Muscle of leg (tissue), 11 donors: ENCODE results near the gene TEX35. TPM values are rescaled to one million over a fixed set of nuclear protein-coding genes. Genes with fewer than 3 reads are reported as not detected.

Experiments
- DNase-seq: peaks from one replicate; pipeline ENCODE4 v3.0.0; 2013
- H3K27ac ChIP-seq: one replicate; pipeline ENCODE4 v1.5.1; 2013; ENCODE audit warnings: mild to moderate bottlenecking, low read length, control low read depth
- H3K27me3 ChIP-seq: one replicate; pipeline ENCODE4 v1.6.1; 2013; ENCODE audit warnings: low read length; ENCODE audit not compliant: control insufficient read depth, insufficient read depth
- H3K36me3 ChIP-seq: one replicate; pipeline ENCODE4 v1.6.1; 2013; ENCODE audit warnings: low read length; ENCODE audit not compliant: control insufficient read depth, insufficient read depth
- H3K4me1 ChIP-seq: one replicate; pipeline ENCODE4 v1.6.1; 2013; ENCODE audit warnings: low read length; ENCODE audit not compliant: control insufficient read depth, insufficient read depth
- H3K4me3 ChIP-seq: one replicate; pipeline ENCODE4 v1.5.1; 2013; ENCODE audit warnings: low read length, control low read depth
- H3K9me3 ChIP-seq: replicated peaks from 2 replicates; pipeline ENCODE4 v1.6.1; 2013; ENCODE audit warnings: low read depth, low read length; ENCODE audit not compliant: control insufficient read depth
- WGBS: methylation state at CpG from one replicate; pipeline ENCODE4 v1.1.5; 2013; ENCODE audit warnings: missing lambda C conversion rate; ENCODE audit not compliant: insufficient coverage; 5-methylcytosine and 5-hydroxymethylcytosine counted together
- polyA plus RNA-seq, 8 donors: library from polyadenylated mRNA; unstranded; fragments of 120-200 nt; gene quantifications; one replicate each; pipeline versions ENCODE4 v1.2.1 to v1.2.3, GENCODE V29; 2013; ENCODE audit warnings: inconsistent platforms in 1 of 8, low replicate concordance in 1 of 8; ENCODE audit not compliant: insufficient read length in 8 of 8, insufficient read depth in 1 of 8
- total RNA-seq: library from RNA; stranded (reverse); fragments of 120-200 nt; gene quantifications from one replicate; pipeline ENCODE4 v1.2.4, GENCODE V29; 2013

TEX35 gene
- total and polyA plus RNA-seq, 9 donors = 0.13 to 0.18 TPM; not detected in 7

DNA sequence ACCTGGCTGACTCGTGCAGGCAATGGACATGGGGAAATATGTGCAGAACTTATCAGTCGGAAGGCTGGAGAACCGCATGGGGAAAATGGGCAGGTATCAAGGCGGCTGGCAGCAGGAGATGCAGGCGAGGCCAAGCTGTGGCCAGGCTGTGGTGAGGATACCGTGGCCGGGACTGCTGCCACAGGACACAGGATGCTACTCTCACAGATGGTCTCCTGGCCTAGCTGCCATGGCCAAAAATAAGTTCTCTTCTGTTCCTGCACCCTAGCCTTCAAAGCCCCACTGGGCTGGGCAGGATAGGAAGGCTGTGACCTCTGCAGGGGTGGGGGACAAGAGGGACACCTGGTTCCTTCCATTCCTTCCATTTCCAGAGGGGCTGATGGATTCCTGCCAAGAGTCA, 26.4 kb downstream of the TEX35 start:
- WGBS = 70% methylated on average over 5 of the region's 7 CpGs
- Histone ChIP-seq H3K4me3 (no peak overlapping the region), H3K9me3 (no peaks in the 10 kb centered on the region), H3K36me3 (no peaks in the 10 kb centered on the region), H3K4me1 (peaks cover 51% of the 10 kb centered on the region), H3K27ac (no peak overlapping the region), H3K27me3 (no peaks in the 10 kb centered on the region)
- DNase-seq = no peak

DNA sequence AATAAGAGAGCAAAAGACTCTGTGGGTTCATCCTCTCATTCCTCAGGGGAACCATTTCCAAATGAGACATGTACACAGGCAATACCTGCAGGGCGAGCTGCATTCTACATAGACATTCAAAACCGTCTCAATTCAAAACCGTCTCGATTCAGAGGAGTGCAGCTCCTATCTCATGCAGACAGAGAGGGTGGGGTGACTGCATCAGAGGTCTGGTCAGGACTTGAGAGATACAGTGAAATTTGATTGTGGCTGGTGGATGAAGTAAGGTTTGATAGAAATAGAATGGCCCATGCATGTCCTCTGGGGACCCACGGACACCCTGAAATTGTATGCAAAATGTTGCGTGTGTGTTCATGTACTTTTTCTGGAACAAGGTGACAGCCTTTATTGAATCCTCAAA, 27.3 kb downstream of the TEX35 start:
- no peak overlapping the region for H3K4me3 ChIP-seq
- H3K36me3 ChIP-seq = peaks cover 2% of the 10 kb centered on the region
- no peak overlapping the region for H3K27ac ChIP-seq
- H3K27me3 ChIP-seq = no peaks in the 10 kb centered on the region
- 100% methylated on average over 1 of the region's 6 CpGs for WGBS
- DNase-seq = no peak
- H3K4me1 ChIP-seq = peaks cover 58% of the 10 kb centered on the region
- no peaks in the 10 kb centered on the region for H3K9me3 ChIP-seq

DNA sequence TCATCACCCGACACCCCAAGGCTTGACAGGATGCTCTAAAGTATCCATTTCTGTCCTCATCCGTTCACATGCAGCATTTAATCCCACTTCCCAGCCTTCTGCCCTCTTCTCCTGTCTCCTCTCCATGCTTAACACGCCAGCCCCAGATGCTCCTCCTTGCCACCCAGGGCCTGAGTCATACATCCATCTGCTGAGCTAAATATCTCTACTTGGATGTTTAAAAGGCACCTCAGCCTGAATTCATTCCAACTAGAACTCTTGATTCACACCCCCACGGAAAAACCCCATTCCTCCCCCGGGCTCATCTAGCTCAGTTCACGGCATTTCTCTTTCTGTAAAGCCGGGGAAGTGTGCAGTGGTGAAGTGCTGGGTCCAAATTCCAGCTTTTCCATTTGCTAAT, 27.7 kb downstream of the TEX35 start:
- WGBS = 68% methylated on average over 3 of the region's 7 CpGs
- H3K9me3 ChIP-seq = no peaks in the 10 kb centered on the region

DNA sequence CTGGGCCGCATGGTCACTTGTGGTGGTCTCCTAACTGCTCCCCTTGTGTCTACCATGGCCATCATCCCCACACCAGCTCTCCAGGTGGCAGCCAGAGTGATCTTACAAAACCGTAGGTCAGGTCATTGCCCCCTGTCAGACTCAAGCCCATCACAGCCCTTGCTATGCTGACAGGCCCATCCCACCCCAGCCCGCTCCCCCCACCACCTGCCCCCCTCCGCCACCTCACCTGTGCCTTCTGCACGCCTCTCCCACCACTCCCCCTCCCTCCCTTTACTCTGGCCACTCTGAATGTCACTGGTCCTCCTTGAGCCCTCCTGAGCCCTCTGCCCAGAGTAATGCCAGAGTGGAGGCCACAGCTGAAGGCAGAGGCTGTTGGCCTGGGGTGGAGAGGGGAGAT, 28.5 kb downstream of the TEX35 start:
- 100% methylated on average over 1 of the region's 5 CpGs for WGBS
- DNase-seq = no peak
- Histone ChIP-seq H3K27ac (no peak overlapping the region), H3K4me3 (no peak overlapping the region), H3K27me3 (no peaks in the 10 kb centered on the region), H3K36me3 (peaks cover 11% of the 10 kb centered on the region), H3K9me3 (no peaks in the 10 kb centered on the region), H3K4me1 (peaks cover 62% of the 10 kb centered on the region)

More for the DNA sequence above, 27.7 kb downstream of the TEX35 start:
- Histone ChIP-seq H3K27ac (no peak overlapping the region), H3K36me3 (peaks cover 6% of the 10 kb centered on the region), H3K4me1 (peaks cover 62% of the 10 kb centered on the region), H3K27me3 (no peaks in the 10 kb centered on the region), H3K4me3 (no peak overlapping the region)
- DNase-seq = no peak

DNA sequence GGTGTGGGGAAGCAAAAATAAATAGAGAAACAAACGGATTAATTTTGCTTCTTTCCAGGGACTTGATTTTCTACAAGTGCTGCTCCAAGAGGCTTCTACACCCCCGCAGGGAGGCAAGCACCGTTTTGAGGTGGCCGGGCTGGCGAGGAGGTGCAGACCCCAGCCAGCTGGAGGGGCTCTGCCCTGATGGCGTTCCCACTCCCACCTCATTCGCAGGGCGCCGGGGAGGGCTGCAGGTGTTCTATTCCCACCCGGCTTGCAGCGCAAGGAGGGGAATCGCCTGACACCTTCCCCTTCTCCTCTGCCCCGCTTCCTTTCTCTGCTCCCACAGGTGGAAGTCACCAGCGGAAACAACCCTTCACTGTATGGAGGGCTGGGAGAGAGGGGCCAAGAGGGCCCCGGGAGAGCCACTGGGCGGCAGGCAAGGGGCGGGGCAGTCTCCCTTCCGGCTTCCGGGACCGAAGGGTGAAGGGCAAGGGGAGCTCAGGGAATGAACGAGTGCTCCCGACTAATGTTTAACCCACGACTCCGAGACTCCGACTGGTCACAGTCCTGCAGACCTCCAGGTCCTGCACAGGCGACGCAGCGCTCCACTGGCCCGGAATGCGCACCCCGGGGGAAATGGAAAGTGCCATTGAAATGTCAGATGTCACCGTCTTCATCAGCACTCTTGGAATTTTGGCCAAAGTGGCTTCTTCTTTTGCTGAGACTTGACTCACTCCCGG, 29.1 kb downstream of the TEX35 start:
- Histone ChIP-seq H3K27me3 (no peaks in the 10 kb centered on the region), H3K36me3 (peaks cover 17% of the 10 kb centered on the region), H3K9me3 (no peaks in the 10 kb centered on the region), H3K4me3 (peak overlapping the region; percentile 60), H3K27ac (peak overlapping the region; percentile 50), H3K4me1 (peaks cover 56% of the 10 kb centered on the region)
- WGBS = 5% methylated on average over 30 of the region's 33 CpGs
- DNase-seq = peak; percentile 39

GRCh38 chr1:178542554-178543289, 29.8 kb downstream of the TEX35 start:
- Histone ChIP-seq H3K4me1 (peaks cover 48% of the 10 kb centered on the region), H3K36me3 (peaks cover 22% of the 10 kb centered on the region), H3K9me3 (no peaks in the 10 kb centered on the region), H3K27me3 (no peaks in the 10 kb centered on the region), H3K4me3 (peak overlapping the region; percentile 60), H3K27ac (peak overlapping the region; percentile 93)
- DNase-seq = peak; percentile 96
- WGBS = 0% methylated on average over 48 of the region's 66 CpGs

DNA sequence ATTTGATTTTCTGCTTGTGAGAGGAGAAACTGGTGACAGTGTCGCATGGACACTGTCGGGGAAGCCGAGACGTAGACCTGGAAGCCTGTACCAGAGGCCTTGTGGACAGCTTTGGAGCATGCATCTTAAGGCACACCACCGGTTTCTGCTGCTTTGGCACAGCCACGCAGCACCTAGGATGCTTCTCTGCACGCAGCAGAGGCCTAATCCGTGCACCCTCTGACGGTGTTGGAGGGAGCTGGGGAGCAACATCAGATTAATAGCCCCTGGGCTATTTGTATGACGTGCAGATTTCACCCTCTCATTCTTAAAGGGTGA, 30.3 kb downstream of the TEX35 start:
- 1% methylated on average over 9 of the region's 10 CpGs for WGBS

DNA sequence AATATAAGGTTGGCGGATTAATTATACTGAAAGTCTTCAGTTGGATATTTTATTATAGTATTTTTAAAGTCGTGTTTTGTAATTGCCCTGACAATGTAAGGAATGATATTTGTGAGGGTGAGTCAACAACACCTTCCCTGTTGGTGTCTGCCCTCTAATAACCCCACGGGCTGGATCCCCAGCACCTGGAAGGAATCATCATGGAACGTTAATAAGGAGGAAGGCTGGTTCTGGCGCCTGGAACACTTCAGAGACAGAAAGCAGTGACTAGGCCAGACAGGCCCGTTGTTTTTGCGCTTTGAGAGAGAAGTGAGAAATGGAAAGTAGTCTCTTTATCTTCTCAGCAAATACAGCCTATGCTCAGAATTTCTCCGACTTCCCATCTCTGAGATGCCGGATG, 31.6 kb downstream of the TEX35 start:
- H3K4me3 ChIP-seq = no peak overlapping the region
- H3K27ac ChIP-seq = peak overlapping the region; percentile 55
- 80% methylated on average over 2 of the region's 9 CpGs for WGBS
- DNase-seq = no peak
- H3K36me3 ChIP-seq = peaks cover 30% of the 10 kb centered on the region
- H3K27me3 ChIP-seq = no peaks in the 10 kb centered on the region
- H3K4me1 ChIP-seq = peaks cover 31% of the 10 kb centered on the region
- no peaks in the 10 kb centered on the region for H3K9me3 ChIP-seq

More for the DNA sequence above, 30.3 kb downstream of the TEX35 start:
- Histone ChIP-seq H3K4me1 (peaks cover 43% of the 10 kb centered on the region), H3K36me3 (peaks cover 27% of the 10 kb centered on the region), H3K9me3 (no peaks in the 10 kb centered on the region), H3K27ac (peak overlapping the region; percentile 93), H3K4me3 (peak overlapping the region; percentile 60), H3K27me3 (no peaks in the 10 kb centered on the region)
- DNase-seq = no peak

DNA sequence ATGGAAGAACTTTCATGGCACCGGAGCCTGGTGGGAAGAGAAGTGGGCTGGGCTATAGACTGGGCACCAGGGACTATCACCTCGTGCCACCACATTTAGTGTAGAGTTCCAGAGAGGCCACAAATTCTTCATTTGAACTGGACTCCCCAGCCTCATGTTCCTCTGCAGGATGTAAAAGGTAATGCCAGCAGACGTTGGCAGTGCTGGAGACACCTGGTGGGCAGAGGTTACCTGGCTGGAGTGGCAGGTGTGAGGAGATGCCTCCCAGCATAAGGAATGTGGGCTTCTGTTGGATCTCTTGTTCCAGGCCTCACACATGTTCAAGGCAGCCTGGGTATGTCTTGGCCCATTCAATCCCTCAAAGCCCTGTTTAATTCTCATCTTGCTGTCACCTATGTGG, 35.2 kb downstream of the TEX35 start:
- Histone ChIP-seq H3K27ac (no peak overlapping the region), H3K4me1 (peaks cover 23% of the 10 kb centered on the region), H3K36me3 (peaks cover 30% of the 10 kb centered on the region), H3K9me3 (no peaks in the 10 kb centered on the region), H3K27me3 (no peaks in the 10 kb centered on the region), H3K4me3 (no peak overlapping the region)
- DNase-seq = no peak
- WGBS = 81% methylated on average over 3 of the region's 3 CpGs

- H3K27ac ChIP-seq = no peak overlapping the region
- no peak overlapping the region for H3K4me3 ChIP-seq
- H3K4me1 ChIP-seq = no peaks in the 10 kb centered on the region
- no peaks in the 10 kb centered on the region for H3K27me3 ChIP-seq
- no peak for DNase-seq
- peaks cover 20% of the 10 kb centered on the region for H3K36me3 ChIP-seq
- WGBS = 75% methylated on average over 2 of the region's 3 CpGs
- H3K9me3 ChIP-seq = peaks cover 5% of the 10 kb centered on the region
These were observed 38.4 kb downstream of the TEX35 start for GRCh38 chr1:178551307-178551706.
